HCT116 (cell line): ENCODE measurements around the gene ZBTB8A. TPM values are rescaled to one million over a fixed set of nuclear protein-coding genes. Genes with fewer than 3 reads are reported as not detected.

Experiments used
- ATAC-seq: fragments of 200-7000 bp; cut with Tn5 transposase; 2 replicates; pipeline ENCODE4 v1.9.1; 2020; ENCODE audit warnings: mild to moderate bottlenecking, moderate library complexity
- BruUV-seq: library from RNA; stranded (reverse); fragments of 400-500 nt; replicated peaks from 2 replicates; lab custom pipeline; 2021; lab: Mats Ljungman, UMichigan
- CTCF ChIA-PET: fragments of 300-600 bp; sonication (Branson Sonifier 250); formaldehyde crosslinking; loops from one replicate; lab custom pipeline; 2021; ENCODE audit warnings: antibody characterized with exemption; lab: Charles Lee
- POLR2A ChIA-PET: fragments of 300-600, 350-600 bp; sonication (Branson Sonifier 250); formaldehyde crosslinking; loops from one replicate; lab custom pipeline; 2021; ENCODE audit warnings: antibody characterized with exemption; lab: Charles Lee
- RAD21 ChIA-PET, 2 experiments: fragments of 300-600 bp; sonication (Branson Sonifier 250); formaldehyde crosslinking; loops; one replicate each; lab custom pipeline; 2023; ENCODE audit warnings: low total read pairs in 2 of 2; ENCODE audit not compliant: uncharacterized antibody in 2 of 2, unreplicated experiment in 2 of 2, low non-redundant PET in 1 of 2; lab: Charles Lee
- DNase-seq: peaks from one replicate; pipeline ENCODE4 v3.0.0-alpha.2; 2010; ENCODE audit warnings: low read depth, low spot score
- H2AFZ ChIP-seq: fragments of 200-600 bp; shearing (Covaris generic), sonication (generic); 2 replicates; pipeline ENCODE4 v1.6.1; 2017; ENCODE audit warnings: low read depth, mixed run types, mixed read lengths, antibody characterized with exemption, low read length; ENCODE audit not compliant: poor library complexity, severe bottlenecking
- H3K27ac ChIP-seq: 2 replicates; pipeline ENCODE4 v1.5.1; 2012; ENCODE audit warnings: low read depth, low read length
- H3K27me3 ChIP-seq: fragments of 200-600 bp; sonication (generic); 2 replicates; pipeline ENCODE4 v1.6.1; 2016; ENCODE audit warnings: mixed run types, low read length, mixed read lengths; ENCODE audit not compliant: insufficient read depth
- H3K36me3 ChIP-seq, 2 experiments: fragments of 200-500 bp in 1 of 2; fragments of 200-600 bp in 1 of 2; sonication (Bioruptor generic) in 1 of 2; sonication (generic) in 1 of 2; 2 replicates each; pipeline versions ENCODE4 v1.5.1 to v1.6.1; 2014 to 2016; ENCODE audit warnings: low read length in 2 of 2, inconsistent platforms in 1 of 2, mixed read lengths in 1 of 2, mixed run types in 1 of 2; ENCODE audit not compliant: insufficient read depth in 2 of 2, control insufficient read depth in 1 of 2
- H3K4me1 ChIP-seq, 2 experiments: fragments of 200-600 bp in 1 of 2; sonication (generic) in 1 of 2; 2 replicates each; pipeline versions ENCODE4 v1.5.1 to v1.6.1; 2012 to 2017; ENCODE audit warnings: low read length in 2 of 2, inconsistent platforms in 1 of 2, mild to moderate bottlenecking in 1 of 2, mixed read lengths in 1 of 2, mixed run types in 1 of 2, moderate library complexity in 1 of 2; ENCODE audit not compliant: insufficient read depth in 2 of 2, control insufficient read depth in 1 of 2
- H3K4me2 ChIP-seq: fragments of 200-600 bp; sonication (generic); 2 replicates; pipeline ENCODE4 v1.6.1; 2017; ENCODE audit warnings: mixed run types, low read length, mixed read lengths
- H3K4me3 ChIP-seq, 2 experiments: fragments of 200-600 bp in 1 of 2; sonication (generic) in 1 of 2; replicated peaks in 1 of 2; 2 replicates each; pipeline ENCODE4 v1.5.1; 2011 to 2016; ENCODE audit warnings: low read length in 2 of 2, control low read depth in 1 of 2, low read depth in 1 of 2, mild to moderate bottlenecking in 1 of 2, mixed read lengths in 1 of 2, mixed run types in 1 of 2
- H3K79me2 ChIP-seq: fragments of 200-600 bp; sonication (generic); 2 replicates; pipeline ENCODE4 v1.6.1; 2017; ENCODE audit warnings: mild to moderate bottlenecking, mixed run types, low read length, moderate library complexity, mixed read lengths; ENCODE audit not compliant: insufficient read depth
- H3K9ac ChIP-seq: fragments of 200-600 bp; sonication (generic); 2 replicates; pipeline ENCODE4 v1.6.1; 2016; ENCODE audit warnings: low read length, mixed read lengths
- H3K9me2 ChIP-seq: fragments of 200-600 bp; sonication (generic), shearing (Covaris generic); 2 replicates; pipeline ENCODE4 v1.6.1; 2017; ENCODE audit warnings: mixed run types, mild to moderate bottlenecking, moderate library complexity; ENCODE audit not compliant: insufficient read depth
- H3K9me3 ChIP-seq, 2 experiments: fragments of 200-500 bp in 1 of 2; fragments of 200-600 bp in 1 of 2; sonication (Bioruptor generic) in 1 of 2; sonication (generic) in 1 of 2; 2 replicates each; pipeline ENCODE4 v1.6.1; 2014 to 2017; ENCODE audit warnings: low read length in 2 of 2, mixed read lengths in 2 of 2, inconsistent platforms in 1 of 2, low read depth in 1 of 2, mild to moderate bottlenecking in 1 of 2, mixed run types in 1 of 2, moderate library complexity in 1 of 2; ENCODE audit not compliant: control insufficient read depth in 1 of 2, insufficient read depth in 1 of 2
- H4K20me1 ChIP-seq: fragments of 200-600 bp; sonication (generic), shearing (Covaris generic); 2 replicates; pipeline ENCODE4 v1.6.1; 2017; ENCODE audit warnings: mixed run types, mild to moderate bottlenecking, moderate library complexity; ENCODE audit not compliant: insufficient read depth
- CEBPB ChIP-seq: IDR thresholded peaks from 2 replicates; pipeline ENCODE4 v1.6.1; 2012; ENCODE audit warnings: low read depth
- EGR1 ChIP-seq: IDR thresholded peaks from 2 replicates; pipeline ENCODE4 v1.6.1; 2012; ENCODE audit warnings: low read depth
- ELF1 ChIP-seq: IDR thresholded peaks from 2 replicates; pipeline ENCODE4 v1.6.1; 2012; ENCODE audit warnings: low read depth, borderline replicate concordance
- JUND ChIP-seq: IDR thresholded peaks from 2 replicates; pipeline ENCODE4 v1.6.1; 2012
- POLR2A ChIP-seq: IDR thresholded peaks from 2 replicates; pipeline ENCODE4 v1.7.0; 2011; ENCODE audit warnings: borderline replicate concordance; ENCODE audit not compliant: insufficient read depth, insufficient read length; ENCODE audit errors: extremely low read depth
- POLR2AphosphoS5 ChIP-seq: IDR thresholded peaks from 2 replicates; pipeline ENCODE4 v1.6.1; 2011; ENCODE audit warnings: mild to moderate bottlenecking, low read depth, low read length, moderate library complexity
- RAD21 ChIP-seq: IDR thresholded peaks from 2 replicates; pipeline ENCODE4 v1.6.1; 2012; ENCODE audit warnings: low read depth, mild to moderate bottlenecking
- TCF7L2 ChIP-seq: IDR thresholded peaks from 2 replicates; pipeline ENCODE4 v1.7.0; 2011; ENCODE audit warnings: borderline replicate concordance, inconsistent platforms; ENCODE audit not compliant: insufficient read depth, insufficient read length; ENCODE audit errors: extremely low read depth
- YY1 ChIP-seq: IDR thresholded peaks from 2 replicates; pipeline ENCODE4 v1.6.1; 2011; ENCODE audit warnings: low read length, low read depth, moderate library complexity, mild to moderate bottlenecking; ENCODE audit not compliant: insufficient replicate concordance; ENCODE audit errors: extremely low read depth
- ZBTB33 ChIP-seq: IDR thresholded peaks from 2 replicates; pipeline ENCODE4 v1.6.1; 2011; ENCODE audit warnings: mild to moderate bottlenecking, low read length, moderate library complexity; ENCODE audit not compliant: insufficient replicate concordance; ENCODE audit errors: extremely low read depth
- intact Hi-C: fragments of 100-400 bp; cut with micrococcal nuclease; formaldehyde crosslinking; loops from 2 replicates; pipeline ENCODE4 v1.10.0; 2022
- total RNA-seq: library from RNA; stranded (reverse); gene quantifications from one replicate; pipeline ENCODE4 v1.2.1, GENCODE V29; 2021; ENCODE audit not compliant: unreplicated experiment
- TF ChIP-seq, protein P1 (sequence below): IDR thresholded peaks from 2 replicates; pipeline ENCODE4 v1.6.1; 2012; ENCODE audit warnings: low read depth
- TF ChIP-seq, protein P2 (sequence below): IDR thresholded peaks from 2 replicates; pipeline ENCODE4 v1.6.1; 2012

Gene ZBTB8A
- total RNA-seq, 1 experiment from 2014 or later = 9.7 TPM

DNA sequence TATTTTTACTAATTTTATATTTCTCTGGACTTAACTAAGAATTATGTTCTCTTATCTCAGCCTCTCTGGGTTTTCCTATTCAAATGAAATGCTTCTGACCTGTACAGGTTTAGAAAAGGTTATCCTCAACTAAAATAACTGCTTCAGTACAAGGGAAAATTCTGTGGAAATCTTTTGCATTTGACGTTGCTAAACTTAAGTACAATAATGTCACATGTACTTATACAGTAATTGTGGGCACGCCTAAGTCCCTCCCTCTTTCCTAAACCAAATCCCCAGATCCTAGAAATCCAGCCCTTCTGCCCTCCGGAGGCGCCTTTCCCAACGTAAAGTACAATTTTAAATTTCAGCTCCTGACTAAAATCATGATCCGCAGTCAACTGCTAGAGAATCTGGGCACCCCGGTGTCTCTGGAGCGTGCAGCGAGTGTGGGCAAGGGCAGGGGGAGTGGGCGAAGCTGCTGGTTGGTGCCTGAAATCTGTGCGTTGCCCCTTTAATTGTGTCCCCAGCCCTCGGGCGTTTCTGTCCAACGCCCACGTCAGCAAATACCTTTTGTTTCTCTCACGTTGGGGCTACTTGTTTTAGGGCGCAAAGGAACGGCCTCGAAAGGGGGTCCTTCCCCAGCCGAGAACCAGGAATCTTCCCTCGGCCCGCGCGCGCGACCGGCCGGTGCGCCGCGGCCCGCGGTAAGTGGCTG, at the start of gene ZBTB8A (continued):
- TF ChIP-seq ZBTB33 = no peak
- TF ChIP-seq YY1 = no peak

- Histone ChIP-seq H4K20me1 (no peaks in the 10 kb centered on the region), H3K4me3 (no peak overlapping the region)
- TF ChIP-seq, protein P1, sequence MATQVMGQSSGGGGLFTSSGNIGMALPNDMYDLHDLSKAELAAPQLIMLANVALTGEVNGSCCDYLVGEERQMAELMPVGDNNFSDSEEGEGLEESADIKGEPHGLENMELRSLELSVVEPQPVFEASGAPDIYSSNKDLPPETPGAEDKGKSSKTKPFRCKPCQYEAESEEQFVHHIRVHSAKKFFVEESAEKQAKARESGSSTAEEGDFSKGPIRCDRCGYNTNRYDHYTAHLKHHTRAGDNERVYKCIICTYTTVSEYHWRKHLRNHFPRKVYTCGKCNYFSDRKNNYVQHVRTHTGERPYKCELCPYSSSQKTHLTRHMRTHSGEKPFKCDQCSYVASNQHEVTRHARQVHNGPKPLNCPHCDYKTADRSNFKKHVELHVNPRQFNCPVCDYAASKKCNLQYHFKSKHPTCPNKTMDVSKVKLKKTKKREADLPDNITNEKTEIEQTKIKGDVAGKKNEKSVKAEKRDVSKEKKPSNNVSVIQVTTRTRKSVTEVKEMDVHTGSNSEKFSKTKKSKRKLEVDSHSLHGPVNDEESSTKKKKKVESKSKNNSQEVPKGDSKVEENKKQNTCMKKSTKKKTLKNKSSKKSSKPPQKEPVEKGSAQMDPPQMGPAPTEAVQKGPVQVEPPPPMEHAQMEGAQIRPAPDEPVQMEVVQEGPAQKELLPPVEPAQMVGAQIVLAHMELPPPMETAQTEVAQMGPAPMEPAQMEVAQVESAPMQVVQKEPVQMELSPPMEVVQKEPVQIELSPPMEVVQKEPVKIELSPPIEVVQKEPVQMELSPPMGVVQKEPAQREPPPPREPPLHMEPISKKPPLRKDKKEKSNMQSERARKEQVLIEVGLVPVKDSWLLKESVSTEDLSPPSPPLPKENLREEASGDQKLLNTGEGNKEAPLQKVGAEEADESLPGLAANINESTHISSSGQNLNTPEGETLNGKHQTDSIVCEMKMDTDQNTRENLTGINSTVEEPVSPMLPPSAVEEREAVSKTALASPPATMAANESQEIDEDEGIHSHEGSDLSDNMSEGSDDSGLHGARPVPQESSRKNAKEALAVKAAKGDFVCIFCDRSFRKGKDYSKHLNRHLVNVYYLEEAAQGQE = no peak
- TF ChIP-seq RAD21 (no peak), ELF1 (no peak), POLR2AphosphoS5 (no peak), JUND (no peak), TCF7L2 (no peak), POLR2A (no peak), EGR1 (no peak), CEBPB (no peak), ZBTB33 (no peak)
- TF ChIP-seq, protein P2, sequence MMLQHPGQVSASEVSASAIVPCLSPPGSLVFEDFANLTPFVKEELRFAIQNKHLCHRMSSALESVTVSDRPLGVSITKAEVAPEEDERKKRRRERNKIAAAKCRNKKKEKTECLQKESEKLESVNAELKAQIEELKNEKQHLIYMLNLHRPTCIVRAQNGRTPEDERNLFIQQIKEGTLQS = no peak
- TF ChIP-seq, all 23 proteins: peak for 0
- intact Hi-C loops = no loop called here
- no peak overlapping the region for H3K4me2 ChIP-seq
- ChIA-PET CTCF (no interaction called here), POLR2A (no interaction called here), RAD21 (no interaction called here)
- ATAC-seq = no peak
- no peak for DNase-seq
- peaks cover 5 to 23% of the 10 kb centered on the region in 2 experiments; a peak in 3 of 4 replicates for H3K4me1 ChIP-seq
- no peak overlapping the region for H3K9ac ChIP-seq
- H3K27ac ChIP-seq = no peak overlapping the region
- no peaks in the 10 kb centered on the region for H3K27me3 ChIP-seq
- no peaks in the 10 kb centered on the region for H3K9me3 ChIP-seq
- no peaks in the 10 kb centered on the region for H3K9me2 ChIP-seq
- H3K79me2 ChIP-seq = no peaks in the 10 kb centered on the region
- BruUV-seq = no TSS peak
- H2AFZ ChIP-seq = no peak overlapping the region
- no peaks in the 10 kb centered on the region for H3K36me3 ChIP-seq
Measured at GRCh38 chr1:32489774-32490454, 49.3 kb upstream of the ZBTB8A start.
